Measurements from ENCODE around the gene ALDH1A1. TPM values are rescaled to one million over a fixed set of nuclear protein-coding genes. Genes with fewer than 3 reads are reported as not detected.
A peak's percentile ranks its signal among the peaks of the same experiment; 100 is the strongest.
"Not testable (repeated sequence)": the region's sequence is repeated elsewhere in the genome, so short reads cannot be mapped to it uniquely, and the experiment has no call there.

Gene ALDH1A1
- total RNA-seq, 1 experiment from 2014 or later, result not detected

- no peak for DNase-seq (ENCODE audit: low read depth)
These were observed 56.4 kb downstream of the ALDH1A1 start for GRCh38 chr9:72896439-72896838.

GRCh38 chr9:72895122-72895521 lies 57.7 kb downstream of the ALDH1A1 start:
- DNase-seq (ENCODE audit: low read depth), result no peak

- DNase-seq (ENCODE audit: low read depth), result peak; percentile 73
These were observed 58.5 kb downstream of the ALDH1A1 start for GRCh38 chr9:72894342-72894741.

GRCh38 chr9:72893437-72893836 lies 59.4 kb downstream of the ALDH1A1 start:
- DNase-seq (ENCODE audit: low read depth), result no peak

GRCh38 chr9:72891043-72891442 lies 61.8 kb downstream of the ALDH1A1 start:
- no peak for DNase-seq (ENCODE audit: low read depth)

- no peak for DNase-seq (ENCODE audit: low read depth)
These were observed 63.9 kb downstream of the ALDH1A1 start for GRCh38 chr9:72888943-72889342.

GRCh38 chr9:72888067-72888466 lies 64.8 kb downstream of the ALDH1A1 start:
- no peak for DNase-seq (ENCODE audit: low read depth)

GRCh38 chr9:72886386-72886785 lies 66.5 kb downstream of the ALDH1A1 start:
- no peak for DNase-seq (ENCODE audit: low read depth)

GRCh38 chr9:72884508-72884907 lies 68.3 kb downstream of the ALDH1A1 start:
- no peak for DNase-seq (ENCODE audit: low read depth)

- DNase-seq (ENCODE audit: low read depth), result no peak
These were observed 69.0 kb downstream of the ALDH1A1 start for GRCh38 chr9:72883875-72884274.

GRCh38 chr9:72882117-72882775 lies 70.6 kb downstream of the ALDH1A1 start:
- DNase-seq (ENCODE audit: low read depth), result no peak

- DNase-seq (ENCODE audit: low read depth), result no peak
These were observed 72.0 kb downstream of the ALDH1A1 start for GRCh38 chr9:72880821-72881220.

- DNase-seq (ENCODE audit: low read depth), result no peak
These were observed 77.6 kb downstream of the ALDH1A1 start for GRCh38 chr9:72875221-72875620.

GRCh38 chr9:72874344-72874743 lies 78.5 kb downstream of the ALDH1A1 start:
- no peak for DNase-seq (ENCODE audit: low read depth)

GRCh38 chr9:72873456-72873855 lies 79.4 kb downstream of the ALDH1A1 start:
- DNase-seq (ENCODE audit: low read depth), result no peak

- DNase-seq (ENCODE audit: low read depth), result no peak
These were observed 80.1 kb downstream of the ALDH1A1 start for GRCh38 chr9:72872718-72873117.

- no peak for DNase-seq (ENCODE audit: low read depth)
These were observed 81.2 kb downstream of the ALDH1A1 start for GRCh38 chr9:72871685-72872084.

GRCh38 chr9:72864327-72864726 lies 88.5 kb downstream of the ALDH1A1 start:
- no peak for DNase-seq (ENCODE audit: low read depth)

- no peak for DNase-seq (ENCODE audit: low read depth)
These were observed 89.3 kb downstream of the ALDH1A1 start for GRCh38 chr9:72863456-72864094.

GRCh38 chr9:72862788-72863187 lies 90.1 kb downstream of the ALDH1A1 start:
- DNase-seq (ENCODE audit: low read depth), result not testable (repeated sequence)

GRCh38 chr9:72858089-72858912 lies 94.6 kb downstream of the ALDH1A1 start:
- DNase-seq (ENCODE audit: low read depth), result no peak

- no peak for DNase-seq (ENCODE audit: low read depth)
These were observed 95.2 kb downstream of the ALDH1A1 start for GRCh38 chr9:72857624-72857996.

Data from Daoy (cell line).